Stimulated activated CD4-positive, alpha-beta T cell treated with anti-CD3 and anti-CD28 coated beads, TNF-alpha, amount 100 ng/mL, for 48 hours (primary cell): ENCODE measurements around the gene TDRD3.

Source experiments
- DNase-seq, 3 donors: peaks; one replicate each; pipeline ENCODE4 v3.0.0-alpha.2; 2020; ENCODE audit warnings: low read depth in 3 of 3

Gene TDRD3

GRCh38 chr13:60454425-60454824 is 57.4 kb downstream of the TDRD3 start:
- DNase-seq, result no peak

- no peak for DNase-seq
Observed at GRCh38 chr13:60463787-60464186, 66.8 kb downstream of the TDRD3 start.

- DNase-seq, result no peak
Observed at GRCh38 chr13:60467098-60467497, 70.1 kb downstream of the TDRD3 start.

GRCh38 chr13:60479273-60479672 is 82.3 kb downstream of the TDRD3 start:
- DNase-seq, result no peak

GRCh38 chr13:60482012-60482411 is 85.0 kb downstream of the TDRD3 start:
- no peak for DNase-seq

GRCh38 chr13:60484865-60485264 is 87.8 kb downstream of the TDRD3 start:
- DNase-seq, result no peak

GRCh38 chr13:60491531-60491930 is 94.5 kb downstream of the TDRD3 start:
- DNase-seq, result no peak

GRCh38 chr13:60492187-60492586 is 95.2 kb downstream of the TDRD3 start:
- DNase-seq, result no peak

GRCh38 chr13:60494296-60494695 is 97.3 kb downstream of the TDRD3 start:
- no peak for DNase-seq

- no peak for DNase-seq
Observed at GRCh38 chr13:60501236-60501635, 104.2 kb downstream of the TDRD3 start.

- DNase-seq, result no peak
Observed at GRCh38 chr13:60509601-60510386, 112.8 kb downstream of the TDRD3 start.

- DNase-seq, result no peak
Observed at GRCh38 chr13:60511637-60512036, 114.6 kb downstream of the TDRD3 start.

GRCh38 chr13:60514891-60515290 is 117.9 kb downstream of the TDRD3 start:
- DNase-seq, result no peak

- no peak for DNase-seq
Observed at GRCh38 chr13:60519496-60519895, 122.5 kb downstream of the TDRD3 start.

GRCh38 chr13:60520902-60521569 is 124.0 kb downstream of the TDRD3 start:
- no peak for DNase-seq

- no peak for DNase-seq
Observed at GRCh38 chr13:60538566-60538965, 141.5 kb downstream of the TDRD3 start.

GRCh38 chr13:60540276-60540675 is 143.3 kb downstream of the TDRD3 start:
- DNase-seq, result no peak

- no peak for DNase-seq
Observed at GRCh38 chr13:60562096-60562780, 165.2 kb downstream of the TDRD3 start.

- DNase-seq, result no peak
Observed at GRCh38 chr13:60571571-60571970, 174.6 kb downstream of the TDRD3 start.

- DNase-seq, result no peak
Observed at GRCh38 chr13:60572003-60572798, 175.2 kb downstream of the TDRD3 start.

- no peak for DNase-seq
Observed at GRCh38 chr13:60572855-60573254, 175.8 kb downstream of the TDRD3 start.

GRCh38 chr13:60574735-60575134 is 177.7 kb downstream of the TDRD3 start:
- no peak for DNase-seq
